Measurements from ENCODE around the gene EID1.
A peak's percentile ranks its signal among the peaks of the same experiment; 100 is the strongest.
"Not testable (repeated sequence)": the region's sequence is repeated elsewhere in the genome, so short reads cannot be mapped to it uniquely, and the experiment has no call there.

Gene EID1

GRCh38 chr15:48877630-48878595 lies at the start of gene EID1:
Gene EID1 (plus strand): TSS chr15:48878134. CDS start chr15:48878177, 43 bp downstream.
- DNase-seq: peak; percentile 93

DNA sequence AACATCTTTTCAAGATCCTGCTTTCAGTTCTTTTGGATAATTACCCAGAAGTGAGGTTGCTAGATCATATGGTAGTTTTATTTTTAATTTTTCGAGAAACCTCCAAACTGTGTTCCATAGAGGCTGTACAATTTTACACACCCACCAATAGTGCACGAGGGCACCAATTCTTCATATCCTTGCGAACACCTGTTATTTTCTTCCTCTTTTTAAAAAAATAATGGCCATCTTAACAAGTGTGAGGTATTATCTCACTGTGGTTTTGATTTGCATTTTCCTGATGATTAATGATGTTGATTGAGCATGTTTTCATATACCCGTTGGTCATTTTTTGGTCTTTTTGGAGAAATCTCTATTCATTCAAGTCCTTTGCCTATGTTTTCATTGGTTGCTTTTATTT lies 49.5 kb upstream of the EID1 start:
- DNase-seq: no peak

- no peak for DNase-seq
Observed at GRCh38 chr15:48828906-48829305, 49.0 kb upstream of the EID1 start.

GRCh38 chr15:48832648-48833047 lies 45.3 kb upstream of the EID1 start:
- DNase-seq: no peak

DNA sequence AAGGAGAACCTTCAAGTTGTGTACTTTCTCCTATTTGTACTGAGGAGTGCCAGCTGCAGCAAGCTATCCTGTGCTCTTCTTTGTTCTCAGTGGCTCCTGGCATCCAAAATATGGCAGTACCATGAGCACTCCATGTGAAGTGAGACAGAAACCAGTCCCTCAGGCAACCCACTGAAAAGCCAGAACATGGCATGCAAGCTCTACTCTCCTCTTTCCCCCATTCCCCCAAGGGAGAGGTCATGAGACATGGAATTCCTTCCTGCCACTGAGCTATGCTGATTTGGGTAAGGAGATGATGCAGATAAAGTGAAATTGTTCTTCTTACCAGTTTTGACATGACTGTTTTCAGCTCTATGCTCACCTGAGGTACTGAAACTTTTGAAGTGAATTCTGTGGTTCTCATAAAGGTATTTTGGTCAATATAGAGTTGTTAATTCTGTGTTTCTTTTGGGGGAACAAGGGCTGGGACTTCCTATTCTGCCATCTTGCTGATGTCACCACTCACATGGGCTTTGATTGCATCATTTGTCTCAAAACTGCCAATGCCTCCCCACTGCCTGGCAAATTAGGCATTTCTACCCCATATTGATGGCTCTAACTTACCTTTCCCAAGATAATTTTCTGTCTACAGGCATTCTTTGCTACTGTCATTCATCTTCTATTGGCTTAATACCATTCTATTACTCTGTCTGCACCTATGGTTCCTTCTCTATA lies 44.3 kb upstream of the EID1 start:
- no peak for DNase-seq

- no peak for DNase-seq
Observed at GRCh38 chr15:48834756-48835155, 43.2 kb upstream of the EID1 start.

DNA sequence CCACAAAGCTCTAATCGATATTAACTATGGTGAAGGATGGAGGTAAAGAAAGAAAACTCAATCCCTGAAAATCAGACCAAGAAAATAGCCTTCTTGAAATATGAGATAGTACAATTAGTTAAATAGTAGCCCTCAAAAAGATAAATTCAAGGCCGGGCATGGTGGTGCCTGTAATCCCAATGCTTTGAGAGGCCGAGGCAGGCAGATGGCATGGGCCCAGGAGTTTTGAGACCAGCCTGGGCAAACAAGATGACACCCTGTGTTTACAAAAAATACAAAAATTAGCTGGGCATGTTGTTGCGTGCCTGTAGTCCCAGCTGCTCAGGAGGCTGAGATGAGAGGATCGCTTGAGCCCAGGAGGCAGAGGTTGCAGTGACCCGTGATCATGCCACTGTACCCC lies 35.4 kb upstream of the EID1 start:
- DNase-seq: no peak

GRCh38 chr15:48845123-48845522 lies 32.8 kb upstream of the EID1 start:
- no peak for DNase-seq

DNA sequence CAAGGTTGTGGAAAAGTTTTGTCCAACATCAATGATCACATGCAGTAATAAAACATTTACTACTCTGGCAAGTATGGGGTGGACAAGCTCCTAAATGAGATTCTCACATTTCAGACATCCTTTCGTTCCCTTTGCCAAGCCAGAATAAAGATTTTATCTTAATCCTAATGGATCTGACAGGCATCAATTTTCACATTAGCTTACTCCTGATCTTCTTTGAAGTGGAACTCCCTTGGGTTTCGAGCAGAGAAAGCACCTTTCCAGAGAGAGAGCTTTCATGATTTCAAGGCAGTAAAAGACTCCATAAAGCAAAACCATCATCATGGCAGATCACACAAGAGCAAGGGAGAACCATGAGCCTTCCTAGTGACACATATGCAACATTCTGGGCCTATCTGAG lies 27.3 kb upstream of the EID1 start:
- no peak for DNase-seq

GRCh38 chr15:48851956-48852355 lies 26.0 kb upstream of the EID1 start:
- no peak for DNase-seq

GRCh38 chr15:48854434-48854833 lies 23.5 kb upstream of the EID1 start:
- not testable (repeated sequence) for DNase-seq

DNA sequence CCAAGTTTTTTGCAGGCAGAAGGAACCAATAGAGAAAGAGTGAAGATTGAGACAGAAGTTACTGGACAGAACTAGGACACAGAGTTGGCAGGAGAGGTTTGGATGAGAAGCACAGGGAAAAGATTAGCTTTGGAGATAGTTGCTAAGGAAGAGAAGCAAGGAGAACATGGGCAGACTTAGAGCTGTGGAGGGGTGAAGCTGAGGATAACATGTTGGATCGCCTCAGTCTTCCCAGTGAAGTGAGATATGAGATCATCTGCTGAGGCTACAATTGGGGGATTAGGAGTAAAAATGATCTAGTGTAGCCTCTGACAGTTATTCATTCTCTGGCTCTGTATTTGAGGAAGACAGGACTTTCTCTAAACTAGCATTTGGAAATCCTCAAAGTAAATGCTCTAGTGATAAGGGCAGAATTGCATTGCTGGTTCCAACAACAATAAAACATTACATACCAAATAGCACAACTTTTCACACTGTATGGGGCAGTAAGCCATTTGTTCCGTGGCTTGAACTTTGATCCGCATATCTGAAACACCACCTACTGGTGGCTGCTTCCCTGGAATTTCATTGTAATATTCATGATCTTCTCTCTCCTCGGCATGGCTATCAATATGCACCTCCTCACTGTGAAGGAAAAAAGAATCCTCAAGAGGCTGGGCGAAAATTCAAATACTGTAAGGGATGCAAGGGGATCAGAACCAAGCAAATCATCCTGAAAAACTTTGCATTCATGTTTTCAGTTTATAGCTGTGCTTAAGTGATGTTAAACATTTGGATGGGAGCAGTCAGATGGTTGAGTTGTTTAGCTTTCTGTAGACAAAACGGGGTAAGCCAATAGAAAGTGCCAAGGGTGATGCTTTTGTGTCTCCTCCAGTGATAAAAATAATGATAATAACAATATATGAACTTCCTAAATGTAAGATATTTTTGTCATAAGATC lies 22.2 kb upstream of the EID1 start:
- DNase-seq: peak; percentile 56

GRCh38 chr15:48856942-48857341 lies 21.0 kb upstream of the EID1 start:
- no peak for DNase-seq

- peak; percentile 43 for DNase-seq
Observed at GRCh38 chr15:48858401-48858800, 19.5 kb upstream of the EID1 start.

GRCh38 chr15:48859426-48859825 lies 18.5 kb upstream of the EID1 start:
- DNase-seq: no peak

DNA sequence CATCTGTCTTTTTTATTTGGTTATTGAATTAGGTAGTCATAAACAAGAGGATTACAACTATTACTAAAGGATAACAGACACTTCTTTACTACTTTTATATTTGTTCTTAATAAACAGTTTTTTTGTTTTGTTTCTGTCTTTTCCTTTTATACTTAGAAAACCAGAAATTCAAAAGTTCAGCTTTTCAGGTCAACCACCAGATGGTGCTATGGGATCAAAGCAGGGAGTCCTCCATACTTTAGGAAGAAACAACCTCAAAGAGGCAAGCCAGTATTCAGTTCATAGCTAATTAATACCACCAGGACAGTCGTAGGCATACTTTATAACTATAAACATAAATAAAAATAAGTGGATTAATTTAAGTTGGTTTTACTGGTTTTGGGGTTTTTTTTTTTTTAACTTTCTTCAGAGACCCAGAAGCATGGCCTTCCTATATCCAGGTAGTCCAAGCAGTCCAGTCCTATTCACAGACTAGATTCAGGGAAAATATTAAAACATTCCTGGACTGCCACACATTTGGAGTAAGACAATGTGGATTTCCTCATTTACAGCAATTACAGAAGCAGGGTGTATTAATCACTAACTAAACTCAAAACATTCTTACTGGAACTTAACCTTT lies 16.0 kb upstream of the EID1 start:
- peak; percentile 45 for DNase-seq

- no peak for DNase-seq
Observed at GRCh38 chr15:48862705-48863104, 15.2 kb upstream of the EID1 start.

DNA sequence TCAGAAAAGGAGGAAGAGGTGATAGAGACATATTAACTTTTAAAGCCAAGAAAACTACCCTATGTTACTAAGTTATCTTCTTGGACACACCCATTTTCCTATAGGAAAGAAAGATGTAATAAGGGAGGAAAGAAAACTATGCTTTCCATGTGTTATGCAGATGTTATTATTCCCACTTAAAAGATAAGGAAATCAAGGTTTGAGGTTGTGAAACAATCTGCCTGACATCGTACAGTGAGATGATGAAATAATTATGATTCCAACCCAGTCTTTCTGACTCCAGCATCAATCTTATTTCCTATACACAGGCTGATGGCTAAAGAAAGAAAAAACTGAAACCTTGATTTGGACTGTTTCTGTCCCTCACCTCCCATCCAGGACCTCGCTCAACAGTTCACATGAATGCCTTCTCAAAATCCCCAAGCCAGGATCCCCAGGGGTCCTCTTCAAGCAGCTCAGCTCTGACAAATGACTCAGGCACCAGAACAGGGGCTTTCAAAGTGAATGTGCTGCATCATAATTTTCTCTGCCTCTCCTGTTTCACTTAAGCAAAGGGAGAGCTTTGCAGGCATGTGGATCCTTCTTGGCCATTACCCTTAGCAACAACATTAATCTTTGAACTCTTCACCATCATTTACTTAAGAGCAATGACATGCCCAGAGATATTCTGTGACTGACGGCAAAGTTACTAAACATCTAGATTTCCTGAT lies 12.4 kb upstream of the EID1 start:
- peak; percentile 42 for DNase-seq

- peak; percentile 54 for DNase-seq
Observed at GRCh38 chr15:48866141-48866563, 11.8 kb upstream of the EID1 start.

- no peak for DNase-seq
Observed at GRCh38 chr15:48868023-48868422, 9.9 kb upstream of the EID1 start.

DNA sequence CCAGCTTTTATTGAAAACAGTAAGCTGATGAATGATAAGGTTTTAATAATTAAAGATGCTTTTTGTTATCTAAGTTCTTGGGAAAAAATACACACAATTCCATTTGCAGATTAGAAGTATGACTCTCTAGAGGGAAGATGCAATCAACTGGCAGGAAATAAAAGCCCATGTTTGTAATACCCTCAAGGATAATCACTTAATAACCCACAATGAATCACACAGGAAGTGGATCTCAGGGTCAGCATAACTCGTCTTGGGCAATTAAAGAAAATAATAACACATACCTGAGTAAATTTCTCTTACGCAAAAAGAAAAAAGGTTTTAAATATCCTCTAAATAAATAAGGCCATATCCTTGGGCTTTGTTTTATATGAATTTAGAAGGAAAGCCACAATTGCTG lies 9.4 kb upstream of the EID1 start:
- peak; percentile 71 for DNase-seq

GRCh38 chr15:48869966-48870365 lies 8.0 kb upstream of the EID1 start:
- no peak for DNase-seq
